ENCODE measurements around the gene TSPAN18. TPM values are rescaled to one million over a fixed set of nuclear protein-coding genes. Genes with fewer than 3 reads are reported as not detected.

TSPAN18 gene
- total and polyA plus RNA-seq, 2 of the 8 experiments (the other 6 are each of a cell fraction or from before 2014, with no cell fraction given), result 5.2 to 10.2 TPM

- no peak overlapping the region for H3K27ac ChIP-seq (ENCODE audit: low read depth, low read length)
- CTCF ChIA-PET (ENCODE audit: partially characterized antibody), result interaction anchor here (0.7 to 2.2 kb wide), 6 partner anchors 29 to 245 kb away, joined by 4 to 7 read pairs (median 4); no protein-coding TSS in a partner anchor
- TF ChIP-seq POU5F1 (IDR thresholded peaks at IDR 0.05; ENCODE audit: low read depth, low read length), result no peak
- TF ChIP-seq RAD21 (IDR thresholded peaks at IDR 0.05 in 1 of 2, conservative IDR thresholded peaks at IDR 0.05 in 1 of 2; ENCODE audit: low read depth in 2 of 2, low read length in 2 of 2), result 0 out of 4 replicates have a peak, but pooled peaks of 1 of the 2 experiments have one; percentile 1
These were observed 139.1 kb downstream of the TSPAN18 start for GRCh38 chr11:44865866-44866272.

More at GRCh38 chr11:44865866-44866272, 139.1 kb downstream of the TSPAN18 start:
- H3K23ac ChIP-seq (ENCODE audit: insufficient read length), result no peak overlapping the region
- H3K4me3 ChIP-seq (ENCODE audit: extremely low read depth in 1 of 4, insufficient read depth in 2 of 4, low read depth in 3 of 4, low read length in 4 of 4), result no peak overlapping the region
- no peak overlapping the region for H3K4me2 ChIP-seq (ENCODE audit: insufficient read depth in 1 of 2, low read depth in 2 of 2, low read length in 2 of 2)
- H3K14ac ChIP-seq (ENCODE audit: insufficient read length), result no peak overlapping the region
- H3K79me2 ChIP-seq (ENCODE audit: control insufficient read depth in 1 of 2, insufficient read depth in 2 of 2, low read length in 2 of 2), result no peaks in the 10 kb centered on the region
- WGBS, 2 experiments (ENCODE audit: extremely low coverage in 1 of 2, insufficient coverage in 1 of 2, insufficient read length in 1 of 2, insufficient replicate concordance in 2 of 2, low coverage in 1 of 2, low lambda C conversion rate in 2 of 2, missing lambda C conversion rate in 1 of 2), result 88% methylated on average over 7 of the region's 7 CpGs; no CpG with 5 or more reads in 1 of the 2 experiments
- no peak overlapping the region for H2AK5ac ChIP-seq (ENCODE audit: low read depth, low read length)
- peak overlapping the region; percentile 17 for H3K56ac ChIP-seq (replicated peaks; ENCODE audit: insufficient read length, low read depth, low read length)
- no peak overlapping the region for H4K91ac ChIP-seq (replicated peaks; ENCODE audit: insufficient read length, low read length)
- H3K9ac ChIP-seq (replicated peaks in 1 of 4; ENCODE audit: extremely low read depth in 1 of 4, low read depth in 3 of 4, low read length in 3 of 4), result no peak overlapping the region
- H2BK12ac ChIP-seq (ENCODE audit: low read depth, low read length), result peak overlapping the region; percentile 4; the same call in 1 of the 2 replicates
- no peak overlapping the region for H2AFZ ChIP-seq (ENCODE audit: low read length)
- H2BK5ac ChIP-seq (ENCODE audit: low read depth, low read length), result peak overlapping the region; percentile 52; the same call in 1 of the 2 replicates
- H2BK120ac ChIP-seq (replicated peaks; ENCODE audit: low read depth, low read length), result no peak overlapping the region
- peaks cover 19 to 32% (median 24%) of the 10 kb centered on the region in 4 experiments for H3K4me1 ChIP-seq (replicated peaks in 1 of 4; ENCODE audit: control insufficient read depth in 3 of 4, insufficient read depth in 4 of 4, low read length in 3 of 4)
- no peak overlapping the region for H4K5ac ChIP-seq (ENCODE audit: insufficient read length, low read depth, low read length)
- H3K18ac ChIP-seq (ENCODE audit: extremely low read depth, low read length), result peak overlapping the region; percentile 56; the same call in 1 of the 2 replicates
- no peak overlapping the region for H3K4ac ChIP-seq (replicated peaks; ENCODE audit: insufficient read length, low read depth, low read length)
- H2BK20ac ChIP-seq (ENCODE audit: low read length), result peak overlapping the region; percentile 61; the same call in 1 of the 2 replicates
- POLR2A ChIA-PET (ENCODE audit: partially characterized antibody), result no interaction called here
- no peaks in the 10 kb centered on the region for H4K20me1 ChIP-seq (replicated peaks in 1 of 2; ENCODE audit: control insufficient read depth in 1 of 2, insufficient read depth in 2 of 2, low read length in 2 of 2)
- FAIRE-seq (no peak), DNase-seq (ENCODE audit: low read depth in 1 of 2, low spot score in 2 of 2) (no peak)
- no peaks in the 10 kb centered on the region for H3K79me1 ChIP-seq (ENCODE audit: low read depth, low read length)
- no peaks in the 10 kb centered on the region for H3K9me3 ChIP-seq (ENCODE audit: insufficient read depth in 2 of 2, low read depth in 1 of 2, low read length in 1 of 2)
- H4K8ac ChIP-seq (ENCODE audit: extremely low read depth, insufficient read depth, low read length), result 0 out of 2 replicates have a peak overlapping the region, but pooled peaks have one; percentile 36
- H3K27me3 ChIP-seq (replicated peaks in 1 of 4; ENCODE audit: control insufficient read depth in 3 of 4, extremely low read depth in 1 of 4, insufficient read depth in 3 of 4, low read length in 3 of 4), result no peaks in the 10 kb centered on the region
- H3K36me3 ChIP-seq (ENCODE audit: control insufficient read depth in 2 of 4, insufficient read depth in 4 of 4, low read length in 3 of 4), result no peaks in the 10 kb centered on the region
- H2BK15ac ChIP-seq (ENCODE audit: low read length), result peak overlapping the region; percentile 53; the same call in 1 of the 2 replicates
- H3K23me2 ChIP-seq (ENCODE audit: low read depth, low read length), result no peaks in the 10 kb centered on the region
